HCEC 1CT (cell line): ENCODE data around the gene CD109.

Experiments used
- DNase-seq: peaks from one replicate; pipeline ENCODE4 v3.0.0-alpha.2; 2017

CD109 gene

GRCh38 chr6:73728548-73729205 is 32.7 kb downstream of the CD109 start:
- no peak for DNase-seq

- DNase-seq, result no peak
Measured at GRCh38 chr6:73731285-73731684, 35.3 kb downstream of the CD109 start.

- DNase-seq, result peak; percentile 73
Measured at GRCh38 chr6:73732845-73733675, 37.1 kb downstream of the CD109 start.

- DNase-seq, result peak; percentile 26
Measured at GRCh38 chr6:73733791-73734190, 37.8 kb downstream of the CD109 start.

GRCh38 chr6:73734832-73735453 is 38.9 kb downstream of the CD109 start:
- DNase-seq, result no peak

- DNase-seq, result no peak
Measured at GRCh38 chr6:73738367-73739028, 42.5 kb downstream of the CD109 start.

- DNase-seq, result peak; percentile 64
Measured at GRCh38 chr6:73739096-73739495, 43.1 kb downstream of the CD109 start.

- no peak for DNase-seq
Measured at GRCh38 chr6:73742433-73742832, 46.4 kb downstream of the CD109 start.

- DNase-seq, result no peak
Measured at GRCh38 chr6:73743081-73743480, 47.1 kb downstream of the CD109 start.

GRCh38 chr6:73743556-73743955 is 47.6 kb downstream of the CD109 start:
- DNase-seq, result no peak

- no peak for DNase-seq
Measured at GRCh38 chr6:73746787-73747186, 50.8 kb downstream of the CD109 start.

- no peak for DNase-seq
Measured at GRCh38 chr6:73747289-73747688, 51.3 kb downstream of the CD109 start.

GRCh38 chr6:73752943-73753342 is 56.9 kb downstream of the CD109 start:
- DNase-seq, result no peak

- no peak for DNase-seq
Measured at GRCh38 chr6:73766040-73766439, 70.0 kb downstream of the CD109 start.

- DNase-seq, result no peak
Measured at GRCh38 chr6:73768558-73768957, 72.6 kb downstream of the CD109 start.

- no peak for DNase-seq
Measured at GRCh38 chr6:73769976-73770375, 74.0 kb downstream of the CD109 start.

GRCh38 chr6:73774311-73774774 is 78.3 kb downstream of the CD109 start:
- peak; percentile 89 for DNase-seq

GRCh38 chr6:73779943-73780342 is 83.9 kb downstream of the CD109 start:
- no peak for DNase-seq

- no peak for DNase-seq
Measured at GRCh38 chr6:73782911-73783310, 86.9 kb downstream of the CD109 start.

- no peak for DNase-seq
Measured at GRCh38 chr6:73784726-73785505, 88.9 kb downstream of the CD109 start.

GRCh38 chr6:73790574-73790973 is 94.6 kb downstream of the CD109 start:
- no peak for DNase-seq

GRCh38 chr6:73791336-73791735 is 95.3 kb downstream of the CD109 start:
- DNase-seq, result no peak
